Muscle layer of duodenum (tissue), 2 donors: ENCODE measurements around the gene MRC2.

Experiments
- H3K27ac ChIP-seq: one replicate; pipeline ENCODE4 v1.7.0; 2013; ENCODE audit warnings: mild to moderate bottlenecking, low read length
- H3K27me3 ChIP-seq: one replicate; pipeline ENCODE4 v1.7.0; 2013; ENCODE audit warnings: low read depth, mild to moderate bottlenecking, control low read depth, low read length
- H3K36me3 ChIP-seq, 2 donors: one replicate each; pipeline ENCODE4 v1.7.0; 2013; ENCODE audit warnings: low read length in 2 of 2, control low read depth in 1 of 2, mild to moderate bottlenecking in 1 of 2; ENCODE audit not compliant: insufficient read depth in 2 of 2, control insufficient read depth in 1 of 2
- H3K4me1 ChIP-seq, 2 donors: one replicate each; pipeline ENCODE4 v1.7.0; 2013; ENCODE audit warnings: low read length in 2 of 2, mild to moderate bottlenecking in 2 of 2, control low read depth in 1 of 2, moderate library complexity in 1 of 2; ENCODE audit not compliant: insufficient read depth in 2 of 2, control insufficient read depth in 1 of 2
- H3K4me3 ChIP-seq, 2 donors: one replicate each; pipeline ENCODE4 v1.7.0; 2013; ENCODE audit warnings: low read length in 2 of 2, low read depth in 1 of 2, mild to moderate bottlenecking in 1 of 2
- H3K9me3 ChIP-seq, 2 donors: one replicate each; pipeline ENCODE4 v1.7.0; 2013; ENCODE audit warnings: low read length in 2 of 2, control low read depth in 1 of 2, mild to moderate bottlenecking in 1 of 2; ENCODE audit not compliant: control insufficient read depth in 1 of 2
- donor health status: healthy.

MRC2 gene

DNA sequence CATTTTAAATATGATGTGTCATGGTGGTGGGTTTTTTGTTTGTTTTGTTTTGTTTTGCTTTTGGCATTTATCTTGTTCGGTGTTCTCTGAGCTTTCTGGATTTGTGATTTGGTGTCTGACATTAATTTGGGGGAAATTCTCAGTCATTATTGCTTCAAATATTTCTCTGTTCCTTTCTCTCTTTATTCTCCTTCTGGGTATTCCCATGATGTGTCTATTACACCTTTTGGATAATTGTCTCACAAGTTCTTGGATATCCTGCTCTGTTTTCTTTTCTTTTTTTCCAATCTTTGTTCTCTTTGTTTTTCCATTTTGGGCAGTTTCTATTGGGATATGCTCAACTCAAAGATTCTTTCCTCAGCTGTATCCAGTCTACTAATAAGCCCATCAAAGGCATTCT, 92.1 kb downstream of the MRC2 start:
- Histone ChIP-seq H3K4me3 (no peak overlapping the region), H3K27ac (no peak overlapping the region), H3K36me3 (no peaks in the 10 kb centered on the region), H3K4me1 (no peaks in the 10 kb centered on the region), H3K27me3 (no peaks in the 10 kb centered on the region), H3K9me3 (no peaks in the 10 kb centered on the region)

DNA sequence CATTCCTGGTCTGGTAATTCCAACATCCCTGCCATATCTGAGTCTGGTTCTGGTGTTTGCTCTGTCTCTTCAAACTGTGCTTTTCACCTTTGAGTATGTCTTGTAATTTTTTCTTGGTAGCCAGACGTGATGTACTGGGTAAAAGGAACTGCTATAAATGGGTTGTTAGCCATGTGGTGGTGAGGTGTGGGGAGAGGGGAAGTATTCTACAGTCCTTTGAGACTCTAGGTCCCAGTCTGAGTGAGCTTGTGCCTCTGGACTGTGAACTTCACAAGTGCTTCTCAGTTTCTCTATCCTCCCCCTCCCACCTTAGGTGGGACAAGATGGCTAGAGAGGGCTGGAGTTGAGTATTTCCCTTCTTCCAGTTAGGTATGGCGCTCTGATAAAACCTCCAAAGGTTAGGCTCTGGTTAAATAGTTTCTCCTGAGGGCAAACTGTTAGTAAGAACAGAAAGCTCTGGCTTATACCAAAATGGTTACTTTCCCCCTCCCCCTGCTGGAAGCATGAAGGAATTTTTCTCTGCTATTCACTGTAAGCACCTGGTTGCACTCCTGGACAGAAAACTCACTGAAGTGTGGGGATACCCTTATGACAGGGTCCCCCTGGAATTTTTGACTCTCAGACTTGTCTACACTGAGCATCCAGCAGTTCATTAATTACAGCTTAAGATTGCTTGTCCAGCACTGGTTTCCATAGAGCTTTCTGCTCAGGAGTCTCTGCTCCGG, 92.8 kb downstream of the MRC2 start:
- no peaks in the 10 kb centered on the region for H3K36me3 ChIP-seq
- H3K9me3 ChIP-seq: no peaks in the 10 kb centered on the region
- H3K27me3 ChIP-seq: no peaks in the 10 kb centered on the region
- no peak overlapping the region for H3K27ac ChIP-seq
- no peaks in the 10 kb centered on the region for H3K4me1 ChIP-seq
- H3K4me3 ChIP-seq: no peak overlapping the region

DNA sequence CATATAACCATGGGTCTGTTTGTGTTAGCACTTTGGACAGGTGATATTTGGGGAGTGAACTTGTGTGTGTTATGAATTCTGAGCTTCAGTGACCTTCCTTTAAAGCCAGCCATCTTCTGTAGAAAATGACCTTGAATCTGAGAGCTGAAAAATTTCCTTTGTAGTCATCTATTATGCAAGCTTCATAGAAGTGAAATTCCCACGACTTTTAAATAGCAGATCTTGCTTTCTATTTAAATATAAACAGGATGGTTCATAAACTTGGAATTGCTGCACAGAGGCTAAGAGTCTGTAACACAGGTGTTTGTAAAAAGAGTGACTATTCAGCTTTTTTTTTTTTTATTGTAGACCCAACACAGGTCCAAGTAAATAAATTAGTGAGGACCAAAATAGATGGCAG, 95.2 kb downstream of the MRC2 start:
- H3K27ac ChIP-seq: no peak overlapping the region
- no peaks in the 10 kb centered on the region for H3K9me3 ChIP-seq

DNA sequence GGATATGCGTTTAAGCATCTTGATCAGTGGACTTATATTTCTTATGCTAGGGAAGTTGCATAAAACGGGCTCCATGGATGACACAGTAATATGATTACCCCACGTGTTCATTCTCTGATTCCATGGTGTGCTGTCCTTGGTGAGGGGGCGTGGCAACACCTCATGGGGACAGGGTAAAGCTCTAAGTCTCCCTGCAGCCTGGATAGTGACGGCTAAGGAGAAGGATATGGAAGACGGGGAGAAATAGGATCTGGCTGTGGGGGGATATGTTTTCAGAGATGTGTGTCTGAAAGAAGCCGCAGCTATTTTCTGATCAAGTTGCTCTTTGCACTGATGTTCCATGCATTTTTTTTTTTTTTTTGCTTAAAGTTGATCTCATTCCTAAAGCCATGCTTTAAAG, 96.4 kb downstream of the MRC2 start:
- no peaks in the 10 kb centered on the region for H3K27me3 ChIP-seq
- H3K9me3 ChIP-seq: no peaks in the 10 kb centered on the region
- no peak overlapping the region for H3K4me3 ChIP-seq
- H3K4me1 ChIP-seq: no peaks in the 10 kb centered on the region
- no peak overlapping the region for H3K27ac ChIP-seq
- H3K36me3 ChIP-seq: no peaks in the 10 kb centered on the region

More for the DNA sequence above, 95.2 kb downstream of the MRC2 start:
- Histone ChIP-seq H3K36me3 (no peaks in the 10 kb centered on the region), H3K27me3 (no peaks in the 10 kb centered on the region), H3K4me3 (no peak overlapping the region), H3K4me1 (no peaks in the 10 kb centered on the region)

DNA sequence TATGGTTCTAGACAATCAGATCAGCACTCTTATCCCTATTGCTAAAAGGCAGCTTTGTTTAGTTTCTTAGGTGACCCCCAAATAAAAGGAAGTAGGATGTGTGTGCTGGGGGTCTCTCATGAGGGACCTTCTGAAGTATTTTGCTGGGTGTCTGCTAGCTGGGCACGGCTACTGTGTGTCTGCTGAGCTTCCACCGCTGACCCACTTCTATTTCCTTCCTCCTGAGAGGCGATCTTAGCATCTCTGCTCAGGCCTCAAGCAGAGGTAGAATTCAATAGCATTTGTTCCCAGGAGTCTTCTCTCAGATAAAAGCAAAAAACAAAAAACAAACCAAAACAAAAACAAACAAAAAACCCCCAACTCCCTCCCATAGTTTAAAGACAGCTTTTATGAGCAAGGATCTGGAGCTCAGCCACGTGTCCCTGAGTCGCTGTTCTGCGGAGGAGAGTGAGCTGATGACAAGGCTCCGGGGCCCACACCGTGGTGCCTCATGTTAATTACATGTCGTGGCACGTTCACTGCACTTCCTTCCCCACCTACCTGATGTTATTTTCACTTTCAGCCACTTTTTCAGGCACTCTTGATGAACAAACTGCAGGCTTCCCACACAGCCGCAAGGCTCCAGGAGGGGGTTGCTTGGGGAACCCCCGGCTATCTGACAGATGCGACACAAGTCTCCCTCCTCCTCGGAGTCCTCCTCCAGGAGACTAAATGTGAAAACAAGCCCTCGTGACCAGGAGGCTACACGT, 97.1 kb downstream of the MRC2 start:
- Histone ChIP-seq H3K4me3 (no peak overlapping the region), H3K27ac (no peak overlapping the region)

DNA sequence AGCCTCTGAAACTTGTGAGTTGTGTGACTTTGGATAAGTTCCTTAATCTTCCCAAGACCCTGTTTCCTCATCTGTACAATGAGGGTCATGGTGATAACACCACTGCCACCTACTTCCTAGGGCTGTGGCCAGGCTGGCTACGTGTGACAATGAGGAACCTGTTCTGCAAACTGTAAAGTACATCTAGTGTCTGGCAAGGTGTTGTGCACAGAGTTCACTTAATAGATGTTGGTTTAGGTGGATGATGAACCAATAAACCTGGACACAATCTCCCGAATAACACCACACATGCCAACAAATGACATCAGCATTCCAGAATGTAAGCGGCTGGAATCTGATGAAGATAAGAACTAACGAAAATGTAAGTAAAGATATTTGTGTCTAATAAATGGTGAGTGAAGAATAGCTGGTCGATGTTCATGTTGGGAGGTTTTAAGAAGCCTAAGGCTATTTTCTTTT, 98.3 kb downstream of the MRC2 start:
- Histone ChIP-seq H3K27ac (no peak overlapping the region), H3K36me3 (no peaks in the 10 kb centered on the region), H3K27me3 (no peaks in the 10 kb centered on the region), H3K4me1 (no peaks in the 10 kb centered on the region), H3K4me3 (no peak overlapping the region), H3K9me3 (no peaks in the 10 kb centered on the region)

More for the DNA sequence above, 97.1 kb downstream of the MRC2 start:
- Histone ChIP-seq H3K27me3 (no peaks in the 10 kb centered on the region), H3K36me3 (no peaks in the 10 kb centered on the region), H3K4me1 (no peaks in the 10 kb centered on the region), H3K9me3 (no peaks in the 10 kb centered on the region)

DNA sequence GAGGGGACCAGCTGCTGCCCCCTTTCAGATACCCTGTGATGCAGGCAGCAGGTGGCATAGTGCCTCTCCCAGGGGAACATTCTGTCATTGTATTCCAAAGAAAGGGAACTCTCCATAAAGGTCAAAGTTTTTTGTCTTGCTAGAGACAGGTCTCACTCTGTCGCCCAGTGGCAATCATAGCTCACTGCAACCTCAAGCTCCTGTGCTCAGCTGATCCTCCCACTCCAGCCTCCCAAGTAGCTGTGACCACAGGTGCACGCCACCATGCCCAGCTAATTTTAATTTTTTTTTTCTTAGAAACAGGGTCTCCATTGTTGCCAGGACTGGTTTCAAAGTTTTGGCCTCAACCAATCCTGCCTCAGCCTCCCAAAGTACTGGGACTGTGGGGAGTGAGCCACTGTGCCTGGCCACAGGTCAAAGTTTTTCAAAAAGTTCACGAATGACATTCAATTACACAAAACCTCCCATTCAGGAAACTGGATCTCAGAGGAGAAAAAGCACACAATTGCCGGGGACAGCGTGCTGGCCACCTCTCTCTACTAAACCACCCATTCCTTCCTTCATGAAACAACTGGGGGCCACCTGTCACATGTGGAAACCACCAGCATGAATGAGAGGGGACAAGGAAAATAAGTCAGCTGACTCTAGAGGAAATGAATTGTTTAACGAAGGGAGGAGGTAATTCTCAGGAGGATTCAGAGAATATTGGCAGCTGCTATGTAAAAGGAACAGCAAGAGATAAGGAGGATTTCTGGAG, 100.6 kb downstream of the MRC2 start:
- H3K4me3 ChIP-seq: no peak overlapping the region
- H3K9me3 ChIP-seq: no peaks in the 10 kb centered on the region
- H3K36me3 ChIP-seq: no peaks in the 10 kb centered on the region
- H3K27me3 ChIP-seq: no peaks in the 10 kb centered on the region
- no peaks in the 10 kb centered on the region for H3K4me1 ChIP-seq
- H3K27ac ChIP-seq: no peak overlapping the region

DNA sequence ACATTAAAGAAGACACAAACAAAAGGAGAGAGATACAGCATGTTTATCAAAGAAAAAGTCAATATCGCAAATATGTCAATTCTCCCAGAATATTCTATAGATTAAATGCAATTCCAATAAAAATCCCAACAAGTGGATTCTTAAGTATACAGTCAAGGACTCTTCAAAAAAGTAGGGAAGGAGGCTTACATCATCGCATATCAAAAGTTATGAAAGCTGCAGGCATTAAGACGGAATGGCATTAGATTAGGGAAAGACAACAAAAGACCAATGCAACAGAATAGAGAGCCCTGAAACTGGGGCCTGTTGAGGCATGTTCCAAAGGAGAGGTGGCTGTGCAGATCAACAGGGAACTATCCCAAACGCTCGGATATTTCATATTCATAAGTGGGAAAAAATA, 104.7 kb downstream of the MRC2 start:
- no peak overlapping the region for H3K4me3 ChIP-seq
- no peak overlapping the region for H3K27ac ChIP-seq
- H3K4me1 ChIP-seq: no peaks in the 10 kb centered on the region
- no peaks in the 10 kb centered on the region for H3K27me3 ChIP-seq
- no peaks in the 10 kb centered on the region for H3K36me3 ChIP-seq
- no peaks in the 10 kb centered on the region for H3K9me3 ChIP-seq

DNA sequence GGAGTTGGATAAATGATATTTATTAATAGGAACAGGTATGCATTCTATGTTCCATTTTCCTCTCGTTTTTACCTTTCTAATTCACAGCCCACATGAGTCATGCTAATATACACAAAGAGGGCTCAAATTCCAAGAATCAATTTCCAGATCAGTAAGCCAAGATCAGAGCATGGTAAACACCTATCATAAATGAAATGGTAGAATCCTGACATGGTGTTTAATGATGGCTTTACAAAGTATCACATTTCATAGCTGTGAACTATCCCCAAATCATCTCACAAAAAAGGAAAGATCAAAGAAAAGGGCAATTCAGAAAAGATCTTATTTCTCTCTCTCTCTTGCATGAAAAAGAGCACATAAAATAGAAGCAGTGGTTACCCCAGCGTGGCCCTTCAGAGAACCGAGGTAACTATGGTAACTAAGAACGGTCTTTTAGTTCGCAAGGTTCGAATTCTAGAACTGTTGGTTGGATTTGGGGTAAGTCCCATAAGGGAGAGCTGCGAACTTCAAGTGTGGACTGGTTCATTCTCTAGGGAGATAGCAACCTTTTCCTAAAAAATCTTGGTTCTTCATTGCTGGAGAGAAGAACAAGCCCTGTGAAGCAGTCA, 107.7 kb downstream of the MRC2 start:
- Histone ChIP-seq H3K4me3 (no peak overlapping the region), H3K27ac (no peak overlapping the region), H3K9me3 (no peaks in the 10 kb centered on the region), H3K27me3 (no peaks in the 10 kb centered on the region), H3K4me1 (no peaks in the 10 kb centered on the region), H3K36me3 (no peaks in the 10 kb centered on the region)

DNA sequence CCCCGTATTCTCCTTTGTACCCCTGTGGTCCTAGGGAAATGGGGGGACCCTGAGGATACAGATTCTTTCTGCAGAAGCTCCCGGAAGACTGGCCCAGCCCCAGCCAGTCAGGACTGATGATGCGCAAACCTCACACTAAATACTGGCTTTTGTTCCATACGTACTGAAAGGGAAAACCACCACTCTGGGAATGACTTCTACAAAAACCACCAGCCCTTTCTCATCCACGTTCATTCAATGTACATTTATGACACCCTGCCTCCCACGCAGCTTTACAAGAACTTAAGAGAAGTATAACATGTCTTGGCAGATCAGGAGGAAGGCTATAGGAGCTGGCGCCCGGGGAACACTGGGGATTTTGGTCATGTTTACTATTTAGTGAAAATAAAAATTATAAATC, 110.0 kb downstream of the MRC2 start:
- Histone ChIP-seq H3K27ac (no peak overlapping the region), H3K27me3 (no peaks in the 10 kb centered on the region), H3K4me3 (no peak overlapping the region), H3K9me3 (no peaks in the 10 kb centered on the region), H3K36me3 (no peaks in the 10 kb centered on the region), H3K4me1 (no peaks in the 10 kb centered on the region)

DNA sequence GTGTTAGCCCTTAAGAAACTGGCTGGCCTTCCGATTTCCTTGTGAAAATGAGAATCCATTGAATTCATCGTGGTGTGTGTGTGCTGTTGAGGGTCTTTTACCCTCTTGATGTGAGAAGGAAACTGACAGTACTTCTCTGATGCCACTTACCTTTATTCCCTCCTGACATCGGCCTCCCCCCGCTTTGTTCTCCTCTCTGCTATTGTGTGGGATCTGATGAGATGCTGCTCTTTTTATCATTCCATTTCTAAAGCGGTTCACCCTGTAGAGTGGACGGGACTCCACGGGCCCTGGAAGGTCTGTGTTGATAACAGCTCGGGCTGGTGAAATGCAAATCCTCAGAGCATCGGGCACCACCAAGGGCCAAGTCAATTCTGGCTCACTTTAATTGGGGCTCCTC, 110.8 kb downstream of the MRC2 start:
- Histone ChIP-seq H3K4me1 (no peaks in the 10 kb centered on the region), H3K27me3 (no peaks in the 10 kb centered on the region), H3K9me3 (no peaks in the 10 kb centered on the region), H3K36me3 (no peaks in the 10 kb centered on the region), H3K4me3 (no peak overlapping the region), H3K27ac (no peak overlapping the region)
